ENCODE results near the gene PRRT1.

- no peak for TF ChIP-seq JUNB (IDR thresholded peaks at IDR 0.05)
- TF ChIP-seq EP300 (IDR thresholded peaks at IDR 0.05), result no peak
- TF ChIP-seq RAD21 (conservative IDR thresholded peaks at IDR 0.05 in 1 of 2, IDR thresholded peaks at IDR 0.05 in 1 of 2), result no peak
- no peak for TF ChIP-seq E2F6 (IDR thresholded peaks at IDR 0.05; ENCODE audit: borderline replicate concordance, low read depth)
- TF ChIP-seq POLR2A (IDR thresholded peaks at IDR 0.05; ENCODE audit: low read length), result no peak
- no peak for TF ChIP-seq MAZ (IDR thresholded peaks at IDR 0.05; ENCODE audit: borderline replicate concordance, low read depth, low read length)
- TF ChIP-seq ZSCAN20 (CRISPR knock-in tag; IDR thresholded peaks at IDR 0.05), result no peak
- TF ChIP-seq CTCF (IDR thresholded peaks at IDR 0.05), result no peak
- no peak for TF ChIP-seq CHD4 (IDR thresholded peaks at IDR 0.05; ENCODE audit: borderline replicate concordance)
- no peak for TF ChIP-seq NR3C1 (IDR thresholded peaks at IDR 0.05)
Observed at GRCh38 chr6:32167154-32167760, 15.5 kb upstream of the PRRT1 start.
